CD14-positive monocyte (primary cell): ENCODE results near the gene ROBO4. TPM values are rescaled to one million over a fixed set of nuclear protein-coding genes. Genes with fewer than 3 reads are reported as not detected.
A peak's percentile ranks its signal among the peaks of the same experiment; 100 is the strongest.

Experiments
- DNase-seq, 3 donors: peaks; one replicate each; pipeline ENCODE4 v3.0.0-alpha.2; 2011 to 2022
- H2AFZ ChIP-seq: 2 replicates; pipeline ENCODE4 v1.6.0; 2012; ENCODE audit warnings: mild to moderate bottlenecking, low read depth, low read length, inconsistent platforms; ENCODE audit not compliant: insufficient read depth, poor library complexity, severe bottlenecking
- H3K27ac ChIP-seq, 2 donors: 1 replicate in 1 of 2; 2 replicates in 1 of 2; pipeline ENCODE4 v1.5.1; 2012 to 2013; ENCODE audit warnings: low read length in 2 of 2, control low read depth in 1 of 2, inconsistent platforms in 1 of 2, low read depth in 1 of 2, mild to moderate bottlenecking in 1 of 2
- H3K27me3 ChIP-seq, 2 donors: one replicate each; pipeline versions ENCODE4 v1.6.0 to v1.6.1; 2011 to 2013; ENCODE audit warnings: low read length in 2 of 2; ENCODE audit not compliant: control insufficient read depth in 2 of 2, insufficient read depth in 2 of 2
- H3K36me3 ChIP-seq, 2 donors: replicated peaks in 1 of 2; 1 replicate in 1 of 2; 2 replicates in 1 of 2; pipeline versions ENCODE4 v1.5.1 to v1.6.1; 2012 to 2013; ENCODE audit warnings: low read length in 2 of 2, control low read depth in 1 of 2, inconsistent platforms in 1 of 2, mild to moderate bottlenecking in 1 of 2; ENCODE audit not compliant: insufficient read depth in 2 of 2, control insufficient read depth in 1 of 2
- H3K4me1 ChIP-seq, 2 donors: 1 replicate in 1 of 2; 2 replicates in 1 of 2; pipeline versions ENCODE4 v1.5.1 to v1.6.1; 2012 to 2013; ENCODE audit warnings: low read length in 2 of 2, control low read depth in 1 of 2, inconsistent platforms in 1 of 2, mild to moderate bottlenecking in 1 of 2, moderate library complexity in 1 of 2; ENCODE audit not compliant: insufficient read depth in 2 of 2, control insufficient read depth in 1 of 2
- H3K4me2 ChIP-seq: replicated peaks from 2 replicates; pipeline ENCODE3; 2012; ENCODE audit warnings: low read length, moderate library complexity, mild to moderate bottlenecking; ENCODE audit not compliant: poor library complexity, severe bottlenecking; ENCODE audit errors: extremely low read depth
- H3K4me3 ChIP-seq, 3 experiments: fragments of 200-600 bp in 1 of 3; sonication (generic) in 1 of 3; replicated peaks in 1 of 3; 1 replicate in 2 of 3; 2 replicates in 1 of 3; pipeline ENCODE4 v1.5.1; 2011 to 2013; ENCODE audit warnings: low read length in 3 of 3, mild to moderate bottlenecking in 3 of 3, control low read depth in 2 of 3, low read depth in 2 of 3, inconsistent platforms in 1 of 3, moderate library complexity in 1 of 3
- H3K79me2 ChIP-seq: 2 replicates; pipeline ENCODE4 v1.6.0; 2012; ENCODE audit warnings: mild to moderate bottlenecking, control low read depth, inconsistent platforms, low read length, moderate library complexity; ENCODE audit not compliant: insufficient read depth
- H3K9ac ChIP-seq: 2 replicates; pipeline ENCODE4 v1.6.0; 2017; ENCODE audit warnings: low read length, mild to moderate bottlenecking; ENCODE audit not compliant: insufficient read depth, poor library complexity, severe bottlenecking
- H3K9me3 ChIP-seq, 2 donors: replicated peaks in 1 of 2; 1 replicate in 1 of 2; 2 replicates in 1 of 2; pipeline versions ENCODE4 v1.5.1 to v1.6.1; 2012 to 2013; ENCODE audit warnings: low read length in 2 of 2, control low read depth in 1 of 2; ENCODE audit not compliant: control insufficient read depth in 1 of 2, insufficient read depth in 1 of 2
- H4K20me1 ChIP-seq: 2 replicates; pipeline ENCODE4 v1.6.0; 2012; ENCODE audit warnings: mild to moderate bottlenecking, low read length, control low read depth, moderate library complexity; ENCODE audit not compliant: insufficient read depth
- H3K27ac Mint-ChIP-seq, 7 donors: one replicate each; pipeline ENCODE4 v1.8.0; 2020; ENCODE audit warnings: mild to moderate bottlenecking in 7 of 7, mixed read lengths in 7 of 7, moderate library complexity in 6 of 7, inconsistent platforms in 2 of 7
- H3K27me3 Mint-ChIP-seq, 3 donors: one replicate each; pipeline ENCODE4 v1.8.0; 2021 to 2022; ENCODE audit warnings: low read depth in 3 of 3, mild to moderate bottlenecking in 3 of 3, mixed read lengths in 3 of 3, moderate library complexity in 3 of 3, inconsistent platforms in 1 of 3
- H3K36me3 Mint-ChIP-seq, 2 donors: one replicate each; pipeline ENCODE4 v1.8.0; 2020; ENCODE audit warnings: mixed read lengths in 2 of 2, inconsistent platforms in 1 of 2, mild to moderate bottlenecking in 1 of 2
- H3K4me1 Mint-ChIP-seq: one replicate; pipeline ENCODE4 v1.8.0; 2020; ENCODE audit warnings: mild to moderate bottlenecking, mixed read lengths
- H3K4me3 Mint-ChIP-seq, 2 donors: one replicate each; pipeline ENCODE4 v1.8.0; 2020; ENCODE audit warnings: mild to moderate bottlenecking in 2 of 2, mixed read lengths in 2 of 2, moderate library complexity in 1 of 2
- H3K9me3 Mint-ChIP-seq, 7 donors: one replicate each; pipeline ENCODE4 v1.8.0; 2020 to 2022; ENCODE audit warnings: mixed read lengths in 7 of 7, mild to moderate bottlenecking in 6 of 7, moderate library complexity in 6 of 7, inconsistent platforms in 2 of 7
- whole genome bisulfite sequencing: methylation state at CpG from one replicate; pipeline ENCODE4 v1.1.5; 2013; ENCODE audit warnings: missing lambda C conversion rate; ENCODE audit not compliant: insufficient coverage; 5-methylcytosine and 5-hydroxymethylcytosine counted together
- intact Hi-C, 2 donors: fragments of 100-400 bp; cut with micrococcal nuclease; formaldehyde crosslinking; loops; one replicate each; pipeline versions ENCODE4 v1.15.0 to v1.15.1; 2023
- polyA plus RNA-seq, 3 donors: library from polyadenylated mRNA; depleted of rRNA in 1 of 3; unstranded in 2 of 3; stranded (reverse) in 1 of 3; fragments of 300-500 nt in 2 of 3; fragments of >200 nt in 1 of 3; fragmentation: Illumina TruSeq in 2 of 3; gene quantifications; 1 replicate in 2 of 3; 2 replicates in 1 of 3; pipeline ENCODE4 v1.2.3, GENCODE V29; 2012 to 2021
- TF ChIP-seq, protein P1 (sequence below): fragments of 200-600 bp; IDR thresholded peaks from one replicate; pipeline ENCODE4 v1.8.0; 2022; ENCODE audit warnings: antibody characterized with exemption, mild to moderate bottlenecking

The ROBO4 gene
- polyA plus RNA-seq, 3 donors, result 0.19 to 0.20 TPM; not detected in 1

DNA sequence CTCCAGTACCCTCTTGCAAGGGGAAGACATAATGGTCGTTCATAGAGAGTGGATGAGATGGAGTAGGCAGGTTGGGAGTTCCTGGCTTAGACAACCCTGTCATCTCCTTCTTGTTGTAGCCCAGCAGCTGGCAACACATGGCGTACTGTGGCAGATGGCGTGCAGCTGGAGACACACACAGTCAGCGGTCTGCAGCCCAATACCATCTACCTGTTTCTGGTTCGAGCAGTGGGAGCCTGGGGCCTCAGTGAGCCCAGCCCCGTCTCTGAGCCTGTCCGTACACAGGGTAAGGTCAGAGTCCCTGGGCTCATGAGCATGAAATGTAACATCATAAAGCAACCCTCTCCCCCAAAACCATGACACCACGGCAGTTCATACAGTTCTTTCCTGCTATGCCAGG is 23.7 kb downstream of the ROBO4 start:
- H3K27me3 ChIP-seq, result peaks cover 30 to 82% of the 10 kb centered on the region in 2 donors
- H3K27me3 Mint-ChIP-seq, result peaks cover 72 to 80% (median 73%) of the 10 kb centered on the region in 3 donors
- no peak overlapping the region for H3K9ac ChIP-seq
- H3K9me3 ChIP-seq, result peaks cover 0 to under 1% of the 10 kb centered on the region in 2 donors
- no peaks in the 10 kb centered on the region for H3K36me3 Mint-ChIP-seq
- no peak for DNase-seq
- H3K4me2 ChIP-seq, result no peak overlapping the region
- intact Hi-C loops, result no loop called here
- no peak overlapping the region for H3K27ac Mint-ChIP-seq
- H3K4me3 Mint-ChIP-seq, result no peak overlapping the region
- WGBS, result 84% methylated on average over 5 of the region's 8 CpGs
- no peaks in the 10 kb centered on the region for H3K36me3 ChIP-seq
- H3K9me3 Mint-ChIP-seq, result peaks cover 0 to 18% (median 3%) of the 10 kb centered on the region in 7 donors
- H2AFZ ChIP-seq, result no peak overlapping the region
- H3K79me2 ChIP-seq, result no peaks in the 10 kb centered on the region
- peaks cover 15 to 22% of the 10 kb centered on the region in 2 donors for H3K4me1 ChIP-seq
- no peak overlapping the region for H3K27ac ChIP-seq
- no peak overlapping the region for H3K4me3 ChIP-seq
- H4K20me1 ChIP-seq, result no peaks in the 10 kb centered on the region
- H3K4me1 Mint-ChIP-seq, result peaks cover 28% of the 10 kb centered on the region
- TF ChIP-seq, protein P1, sequence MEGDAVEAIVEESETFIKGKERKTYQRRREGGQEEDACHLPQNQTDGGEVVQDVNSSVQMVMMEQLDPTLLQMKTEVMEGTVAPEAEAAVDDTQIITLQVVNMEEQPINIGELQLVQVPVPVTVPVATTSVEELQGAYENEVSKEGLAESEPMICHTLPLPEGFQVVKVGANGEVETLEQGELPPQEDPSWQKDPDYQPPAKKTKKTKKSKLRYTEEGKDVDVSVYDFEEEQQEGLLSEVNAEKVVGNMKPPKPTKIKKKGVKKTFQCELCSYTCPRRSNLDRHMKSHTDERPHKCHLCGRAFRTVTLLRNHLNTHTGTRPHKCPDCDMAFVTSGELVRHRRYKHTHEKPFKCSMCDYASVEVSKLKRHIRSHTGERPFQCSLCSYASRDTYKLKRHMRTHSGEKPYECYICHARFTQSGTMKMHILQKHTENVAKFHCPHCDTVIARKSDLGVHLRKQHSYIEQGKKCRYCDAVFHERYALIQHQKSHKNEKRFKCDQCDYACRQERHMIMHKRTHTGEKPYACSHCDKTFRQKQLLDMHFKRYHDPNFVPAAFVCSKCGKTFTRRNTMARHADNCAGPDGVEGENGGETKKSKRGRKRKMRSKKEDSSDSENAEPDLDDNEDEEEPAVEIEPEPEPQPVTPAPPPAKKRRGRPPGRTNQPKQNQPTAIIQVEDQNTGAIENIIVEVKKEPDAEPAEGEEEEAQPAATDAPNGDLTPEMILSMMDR, result no peak

DNA sequence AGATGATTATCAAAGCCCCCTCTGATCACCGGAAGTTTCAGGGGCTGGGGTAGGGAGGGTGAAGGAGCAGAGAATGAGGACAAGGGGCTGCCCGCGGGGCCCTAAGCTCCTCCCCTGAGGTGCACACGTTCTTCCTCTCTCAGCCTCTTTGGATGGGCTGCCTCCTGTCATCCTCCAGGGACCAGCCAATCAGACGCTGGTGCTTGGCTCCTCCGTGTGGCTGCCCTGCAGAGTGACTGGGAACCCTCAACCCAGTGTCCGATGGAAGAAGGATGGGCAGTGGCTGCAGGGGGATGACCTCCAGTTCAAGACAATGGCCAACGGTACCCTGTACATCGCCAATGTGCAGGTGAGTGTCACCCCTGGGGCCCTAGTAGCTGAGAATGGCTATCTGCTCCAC is 24.9 kb downstream of the ROBO4 start:
- TF ChIP-seq, protein P1, result no peak
- H3K4me3 ChIP-seq, result no peak overlapping the region
- H3K9ac ChIP-seq, result no peak overlapping the region
- Mint-ChIP-seq H3K36me3 (peaks cover 0 to 1% of the 10 kb centered on the region in 2 donors), H3K9me3 (peaks cover 0 to 20% (median 3%) of the 10 kb centered on the region in 7 donors), H3K4me3 (peak overlapping the region in 1 of 2 donors; percentile 64), H3K27me3 (peaks cover 79 to 85% (median 80%) of the 10 kb centered on the region in 3 donors), H3K4me1 (peaks cover 35% of the 10 kb centered on the region), H3K27ac (no peak overlapping the region)
- intact Hi-C loops, result no loop called here
- H3K4me2 ChIP-seq, result no peak overlapping the region
- no peaks in the 10 kb centered on the region for H4K20me1 ChIP-seq
- no peak for DNase-seq
- peaks cover 15 to 28% of the 10 kb centered on the region in 2 donors for H3K4me1 ChIP-seq
- H3K79me2 ChIP-seq, result no peaks in the 10 kb centered on the region
- no peaks in the 10 kb centered on the region for H3K36me3 ChIP-seq
- no peak overlapping the region for H2AFZ ChIP-seq
- peaks cover 42 to 91% of the 10 kb centered on the region in 2 donors for H3K27me3 ChIP-seq
- H3K9me3 ChIP-seq, result peaks cover 0 to 13% of the 10 kb centered on the region in 2 donors
- H3K27ac ChIP-seq, result no peak overlapping the region
- 33% methylated on average over 7 of the region's 9 CpGs for WGBS
